PFSK-1 (cell line): ENCODE data around the gene TMPRSS11E.

ENCODE experiments used
- POLR2AphosphoS5 ChIP-seq: IDR thresholded peaks from 2 replicates; pipeline ENCODE4 v1.6.1; 2012; ENCODE audit warnings: low read depth, mild to moderate bottlenecking, control low read depth, low read length, moderate library complexity
- TAF1 ChIP-seq: IDR thresholded peaks from 2 replicates; pipeline ENCODE4 v1.6.1; 2012; ENCODE audit warnings: low read length, control low read depth, borderline replicate concordance; ENCODE audit not compliant: insufficient read depth
- TF ChIP-seq, protein P1 (sequence below), 2 experiments: IDR thresholded peaks; 2 replicates each; pipeline versions ENCODE4 v1.6.1 to v1.8.0; 2011 to 2012; ENCODE audit warnings: low read depth in 2 of 2, low read length in 2 of 2, control low read depth in 1 of 2, inconsistent platforms in 1 of 2, mild to moderate bottlenecking in 1 of 2, moderate library complexity in 1 of 2; ENCODE audit not compliant: insufficient read depth in 1 of 2

DNA sequence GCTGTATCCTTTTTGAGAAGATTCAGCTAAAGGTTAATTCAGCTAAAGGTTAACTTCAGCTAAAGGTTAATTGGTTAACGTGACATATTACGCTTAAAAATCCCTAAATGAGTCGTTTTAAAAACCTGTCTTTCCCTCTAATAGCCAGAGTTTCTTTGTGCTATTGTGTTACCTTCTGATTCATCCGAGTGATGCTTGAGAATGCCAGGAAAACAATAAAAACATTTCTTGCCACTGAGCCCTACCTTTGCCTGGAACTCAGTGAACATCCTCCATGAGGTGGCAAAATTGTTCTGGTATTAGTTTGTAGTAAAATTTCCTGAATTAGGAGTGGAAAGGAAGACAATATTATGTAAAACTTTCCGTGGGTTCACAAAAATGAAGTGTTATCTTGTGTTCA lies 13.7 kb upstream of the TMPRSS11E start:
- TF ChIP-seq, protein P1, sequence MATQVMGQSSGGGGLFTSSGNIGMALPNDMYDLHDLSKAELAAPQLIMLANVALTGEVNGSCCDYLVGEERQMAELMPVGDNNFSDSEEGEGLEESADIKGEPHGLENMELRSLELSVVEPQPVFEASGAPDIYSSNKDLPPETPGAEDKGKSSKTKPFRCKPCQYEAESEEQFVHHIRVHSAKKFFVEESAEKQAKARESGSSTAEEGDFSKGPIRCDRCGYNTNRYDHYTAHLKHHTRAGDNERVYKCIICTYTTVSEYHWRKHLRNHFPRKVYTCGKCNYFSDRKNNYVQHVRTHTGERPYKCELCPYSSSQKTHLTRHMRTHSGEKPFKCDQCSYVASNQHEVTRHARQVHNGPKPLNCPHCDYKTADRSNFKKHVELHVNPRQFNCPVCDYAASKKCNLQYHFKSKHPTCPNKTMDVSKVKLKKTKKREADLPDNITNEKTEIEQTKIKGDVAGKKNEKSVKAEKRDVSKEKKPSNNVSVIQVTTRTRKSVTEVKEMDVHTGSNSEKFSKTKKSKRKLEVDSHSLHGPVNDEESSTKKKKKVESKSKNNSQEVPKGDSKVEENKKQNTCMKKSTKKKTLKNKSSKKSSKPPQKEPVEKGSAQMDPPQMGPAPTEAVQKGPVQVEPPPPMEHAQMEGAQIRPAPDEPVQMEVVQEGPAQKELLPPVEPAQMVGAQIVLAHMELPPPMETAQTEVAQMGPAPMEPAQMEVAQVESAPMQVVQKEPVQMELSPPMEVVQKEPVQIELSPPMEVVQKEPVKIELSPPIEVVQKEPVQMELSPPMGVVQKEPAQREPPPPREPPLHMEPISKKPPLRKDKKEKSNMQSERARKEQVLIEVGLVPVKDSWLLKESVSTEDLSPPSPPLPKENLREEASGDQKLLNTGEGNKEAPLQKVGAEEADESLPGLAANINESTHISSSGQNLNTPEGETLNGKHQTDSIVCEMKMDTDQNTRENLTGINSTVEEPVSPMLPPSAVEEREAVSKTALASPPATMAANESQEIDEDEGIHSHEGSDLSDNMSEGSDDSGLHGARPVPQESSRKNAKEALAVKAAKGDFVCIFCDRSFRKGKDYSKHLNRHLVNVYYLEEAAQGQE (IDR thresholded peaks at IDR 0.05; ENCODE audit: insufficient read depth in 1 of 2, low read depth in 2 of 2, low read length in 2 of 2): no peak
- TF ChIP-seq TAF1: no peak
- TF ChIP-seq POLR2AphosphoS5: no peak
